KG1 (cell line): ENCODE measurements around the gene RAB11FIP3.
"Not testable (repeated sequence)": the region's sequence is repeated elsewhere in the genome, so short reads cannot be mapped to it uniquely, and the experiment has no call there.

Source experiments
- DNase-seq: peaks from one replicate; lab custom pipeline; 2025; lab: John Stamatoyannopoulos, UW

The RAB11FIP3 gene

GRCh38 chr16:495127-495748 is 69.8 kb downstream of the RAB11FIP3 start:
- no peak for DNase-seq

- DNase-seq: no peak
Observed at GRCh38 chr16:496097-496886, 70.8 kb downstream of the RAB11FIP3 start.

DNA sequence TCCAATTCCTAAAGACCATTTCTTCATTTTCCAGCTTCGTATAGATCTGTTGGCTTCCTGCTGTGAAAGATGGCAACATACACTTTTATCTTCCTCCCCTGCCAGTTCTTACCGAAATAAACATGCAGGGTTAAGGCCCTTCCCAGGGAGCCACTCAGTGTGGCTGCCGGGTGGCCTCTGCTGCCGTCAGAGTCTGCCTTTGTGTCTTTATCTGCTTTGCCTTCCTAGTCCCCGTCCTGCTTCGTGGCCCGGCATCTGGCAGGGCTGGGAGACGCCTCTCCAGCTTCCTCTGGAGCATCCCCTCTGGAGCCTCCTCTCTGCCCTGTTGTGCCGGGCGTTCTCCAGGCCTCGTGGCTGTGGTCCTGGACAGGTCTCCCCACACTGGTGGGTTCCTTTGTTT is 71.8 kb downstream of the RAB11FIP3 start:
- DNase-seq: no peak

DNA sequence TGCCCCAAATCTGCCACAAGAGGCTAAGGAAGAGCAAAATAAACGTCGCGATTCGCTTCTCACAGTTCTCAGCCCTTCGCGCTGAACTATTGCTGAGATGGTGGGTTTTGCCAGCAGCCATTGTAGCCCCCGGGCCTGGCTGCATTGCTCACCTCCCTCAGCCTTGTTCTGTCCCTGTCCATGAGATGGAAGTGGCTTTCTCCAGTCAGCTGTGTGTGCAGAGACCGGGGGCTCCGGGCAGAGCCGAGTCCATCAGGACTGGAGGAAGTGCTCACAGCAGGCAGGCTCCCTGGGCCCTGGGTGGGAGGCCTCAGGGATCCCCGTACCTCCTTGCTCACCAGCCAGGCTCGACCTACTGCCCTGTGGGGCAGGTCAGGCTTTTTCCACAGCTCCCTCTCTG is 74.5 kb downstream of the RAB11FIP3 start:
- DNase-seq: no peak

DNA sequence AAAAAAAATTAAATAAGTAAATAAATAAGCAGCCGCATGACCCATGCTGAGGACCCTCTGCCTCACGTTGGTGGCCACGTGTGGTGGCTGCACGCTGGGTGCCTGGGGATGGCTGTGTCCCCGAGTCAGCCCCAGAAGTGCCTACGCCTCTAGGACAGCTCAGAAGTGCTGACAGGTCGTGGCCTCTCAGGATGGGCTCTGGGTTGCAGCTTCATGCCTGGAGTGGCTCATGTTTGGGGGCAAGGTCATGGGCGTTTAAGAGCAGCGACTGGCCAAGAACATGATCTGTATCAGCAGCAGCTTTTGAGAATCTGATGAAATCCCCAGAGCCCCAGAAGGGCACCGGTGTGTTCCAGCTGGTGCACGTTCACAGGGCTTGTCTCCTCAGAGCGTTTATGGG is 75.3 kb downstream of the RAB11FIP3 start:
- DNase-seq: no peak

GRCh38 chr16:502179-502943 is 76.9 kb downstream of the RAB11FIP3 start:
- DNase-seq: no peak

DNA sequence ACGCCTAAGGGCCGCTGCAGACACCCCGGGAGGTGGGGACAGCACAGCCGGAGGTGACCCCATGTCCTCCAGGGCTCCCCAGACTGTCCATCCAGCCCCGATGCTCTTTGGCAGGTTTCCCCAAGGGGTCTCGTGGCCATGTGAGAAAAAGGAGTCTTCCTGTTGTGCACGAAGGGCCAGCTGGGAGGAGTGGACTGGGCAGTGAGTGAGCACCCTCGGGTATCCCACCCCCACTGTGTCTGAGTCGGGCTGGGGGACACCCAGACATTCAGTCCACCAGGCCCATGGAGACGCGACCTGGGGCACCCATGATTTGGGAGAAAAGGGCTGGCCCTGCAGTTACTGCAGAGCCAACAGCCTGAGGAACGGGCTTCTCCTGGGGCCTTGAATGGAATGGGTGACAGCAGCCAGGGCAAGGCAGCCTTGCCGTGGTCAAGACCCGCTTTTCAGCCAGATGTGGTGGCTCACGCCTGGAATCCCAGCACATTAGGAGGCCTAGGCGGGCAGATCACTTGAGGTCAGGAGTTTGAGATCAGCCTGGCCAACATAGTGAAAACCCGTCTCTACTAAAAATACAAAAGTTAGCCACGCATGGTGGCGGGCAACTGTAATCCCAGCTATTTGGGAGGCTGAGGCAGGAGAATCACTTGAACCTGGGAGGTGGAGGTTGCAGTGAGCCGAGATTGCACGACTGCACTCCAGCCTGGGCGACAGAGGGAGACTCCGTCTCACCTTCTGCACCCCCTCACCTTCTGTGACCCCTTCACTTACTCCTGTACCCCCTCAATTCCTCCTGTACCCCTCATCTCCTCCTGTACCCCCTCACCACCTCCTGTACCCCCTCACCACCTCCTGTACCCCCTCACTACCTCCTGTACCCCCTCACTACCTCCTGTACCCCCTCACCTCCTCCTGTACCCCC is 78.0 kb downstream of the RAB11FIP3 start:
- DNase-seq: no peak

GRCh38 chr16:505479-506245 is 80.2 kb downstream of the RAB11FIP3 start:
- no peak for DNase-seq

DNA sequence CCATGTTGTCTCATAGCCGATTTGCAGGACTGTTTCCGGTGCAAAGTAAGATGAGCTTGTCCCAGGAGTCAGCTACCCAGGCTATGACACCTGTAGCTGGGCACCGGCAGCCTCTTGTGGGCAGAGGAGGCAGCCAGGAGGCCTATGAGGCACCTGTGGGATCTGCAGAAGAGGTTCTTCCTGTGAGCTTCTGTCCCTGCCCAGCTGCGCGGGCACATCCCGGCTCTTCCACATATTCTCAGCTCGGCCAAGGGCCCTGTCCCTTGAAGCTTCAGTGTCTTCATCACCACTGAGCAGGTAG is 80.7 kb downstream of the RAB11FIP3 start:
- DNase-seq: no peak

DNA sequence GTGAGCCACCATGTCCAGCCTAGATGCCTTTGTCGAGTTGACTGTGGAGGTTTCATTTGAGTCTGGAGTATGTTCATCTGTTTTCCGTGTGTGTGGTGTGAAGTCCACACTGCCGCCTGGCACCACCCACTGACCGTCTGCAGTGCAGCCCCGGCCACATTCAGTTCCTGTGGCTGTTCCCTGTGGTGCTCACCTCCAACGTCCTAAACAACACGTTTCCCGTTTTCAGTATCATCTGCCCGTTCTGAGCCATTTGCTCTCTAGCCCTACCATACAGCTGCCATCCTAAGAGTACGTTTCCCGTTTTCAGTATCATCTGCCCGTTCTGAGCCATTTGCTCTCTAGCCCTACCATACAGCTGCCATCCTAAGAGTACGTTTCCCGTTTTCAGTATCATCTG is 82.1 kb downstream of the RAB11FIP3 start:
- DNase-seq: not testable (repeated sequence)

GRCh38 chr16:507996-508395 is 82.5 kb downstream of the RAB11FIP3 start:
- no peak for DNase-seq

- DNase-seq: no peak
Observed at GRCh38 chr16:508884-509736, 83.7 kb downstream of the RAB11FIP3 start.

DNA sequence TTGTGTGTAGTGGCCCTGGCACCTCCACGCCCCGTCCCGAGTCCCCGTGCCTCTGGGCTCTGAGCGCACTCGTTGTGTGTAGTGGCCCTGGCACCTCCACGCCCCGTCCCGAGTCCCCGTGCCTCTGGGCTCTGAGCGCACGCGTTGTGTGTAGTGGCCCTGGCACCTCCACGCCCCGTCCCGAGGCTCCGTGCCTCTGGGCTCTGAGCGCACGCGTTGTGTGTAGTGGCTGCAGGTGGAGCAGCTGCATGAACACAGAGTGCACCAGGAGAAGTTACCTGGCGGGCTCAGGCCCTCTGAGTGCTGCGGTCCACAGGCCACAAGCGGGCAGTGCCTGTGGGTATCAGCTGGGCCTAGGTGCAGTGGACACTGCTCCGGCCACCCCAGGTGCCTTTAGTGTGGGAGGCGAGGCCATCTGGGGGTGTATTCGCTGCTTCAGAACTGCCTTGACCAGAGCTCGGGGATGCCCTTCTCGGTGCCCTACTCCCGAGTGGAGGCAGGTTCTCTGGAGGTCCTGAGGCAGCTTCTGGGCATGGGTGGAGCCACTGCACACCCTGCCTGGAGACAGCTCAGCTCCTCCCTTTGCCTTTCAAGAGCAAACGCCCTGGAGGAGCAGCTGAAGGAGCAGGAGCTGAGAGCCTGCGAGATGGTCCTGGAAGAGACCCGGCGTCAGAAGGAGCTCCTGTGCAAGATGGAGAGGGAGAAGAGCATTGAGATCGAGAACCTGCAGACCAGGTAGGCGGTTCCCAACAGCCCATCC is 84.8 kb downstream of the RAB11FIP3 start:
- no peak for DNase-seq

- DNase-seq: no peak
Observed at GRCh38 chr16:512802-513201, 87.4 kb downstream of the RAB11FIP3 start.

- no peak for DNase-seq
Observed at GRCh38 chr16:513950-514349, 88.5 kb downstream of the RAB11FIP3 start.

GRCh38 chr16:515175-515938 is 89.9 kb downstream of the RAB11FIP3 start:
- DNase-seq: no peak

DNA sequence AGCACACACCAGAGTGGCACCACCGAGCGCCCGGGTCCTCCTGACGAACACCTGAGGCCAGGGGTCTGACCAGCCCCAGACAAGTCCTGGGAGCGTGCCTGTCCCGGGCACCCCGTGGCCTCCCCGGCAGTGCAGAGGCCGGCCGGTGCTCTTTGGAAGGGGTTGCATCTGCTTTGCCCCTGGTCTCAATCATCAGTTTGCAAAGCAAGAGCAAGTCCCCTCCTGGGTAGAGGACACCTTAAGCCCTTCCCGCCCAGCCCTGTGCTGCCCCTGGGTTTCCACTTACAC is 90.4 kb downstream of the RAB11FIP3 start:
- DNase-seq: no peak

DNA sequence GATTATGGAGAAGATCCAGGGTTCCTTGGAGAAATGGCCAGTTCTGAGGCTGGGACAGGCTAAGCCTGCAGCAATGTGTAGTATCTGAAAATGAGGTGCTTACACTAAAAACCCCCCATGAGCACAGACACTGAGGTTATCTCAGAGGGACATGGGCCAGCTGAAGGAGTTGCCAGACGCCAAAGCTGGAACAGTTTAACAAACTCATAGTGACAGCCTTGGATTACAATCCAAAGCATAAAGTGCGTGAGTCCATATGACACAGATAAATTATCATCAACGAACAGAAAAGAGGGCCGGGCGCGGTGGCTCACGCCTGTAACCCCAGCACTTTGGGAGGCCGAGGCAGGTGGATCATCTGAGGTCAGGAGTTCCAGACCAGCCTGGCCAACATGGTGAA is 90.9 kb downstream of the RAB11FIP3 start:
- no peak for DNase-seq

- no peak for DNase-seq
Observed at GRCh38 chr16:518858-519257, 93.4 kb downstream of the RAB11FIP3 start.
